Measurements from ENCODE around the gene ACE2.

Gene ACE2

DNA sequence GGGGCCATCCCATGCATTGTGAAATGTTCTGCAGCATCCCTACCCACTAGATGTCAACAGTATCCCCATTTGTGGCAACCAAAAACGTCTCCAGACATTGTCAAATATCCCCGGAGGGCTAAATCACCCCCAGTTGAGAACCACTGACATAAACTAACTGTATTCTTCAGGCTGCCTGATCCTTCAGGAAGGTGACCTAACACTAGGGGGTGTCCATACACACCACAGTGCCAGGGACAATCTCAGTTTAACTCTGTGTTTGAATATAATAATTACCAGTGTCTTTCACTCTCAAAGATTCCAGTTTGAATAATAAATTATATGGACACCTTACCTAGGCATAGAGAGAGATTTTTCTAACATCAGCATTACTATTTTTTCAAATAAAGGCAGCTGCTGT, 6.4 kb downstream of the ACE2 start:
- no peak overlapping the region for H3K18ac ChIP-seq (ENCODE audit: low read length)
- no peak overlapping the region for H4K12ac ChIP-seq (ENCODE audit: low read depth, low read length)
- H3K79me1 ChIP-seq (ENCODE audit: low read length): peaks cover 3% of the 10 kb centered on the region
- H3K9me3 ChIP-seq (ENCODE audit: insufficient read depth, low read depth, low read length): no peaks in the 10 kb centered on the region
- H3K4ac ChIP-seq (ENCODE audit: low read depth, low read length): no peak overlapping the region
- H4K91ac ChIP-seq (ENCODE audit: low read depth, low read length): no peak overlapping the region
- no peak overlapping the region for H3K4me2 ChIP-seq (ENCODE audit: low read length)
- no peaks in the 10 kb centered on the region for H3K79me2 ChIP-seq (ENCODE audit: control insufficient read depth, insufficient read depth, low read length, poor library complexity)
- no peak overlapping the region for H2BK120ac ChIP-seq (ENCODE audit: insufficient read depth, low read length, poor library complexity)
- H3K4me1 ChIP-seq (ENCODE audit: control insufficient read depth in 1 of 2, insufficient read depth in 2 of 2, low read length in 2 of 2): peaks cover 0 to 2% of the 10 kb centered on the region in 2 experiments
- no peak for DNase-seq
- no peaks in the 10 kb centered on the region for H3K36me3 ChIP-seq (ENCODE audit: control insufficient read depth in 1 of 2, insufficient read depth in 2 of 2, low read length in 2 of 2)
- no peak overlapping the region for H2BK12ac ChIP-seq (ENCODE audit: low read length)
- H2BK5ac ChIP-seq (ENCODE audit: low read depth, low read length, poor library complexity): no peak overlapping the region
- H2AK5ac ChIP-seq (ENCODE audit: low read length): no peak overlapping the region
- no peak overlapping the region for H3K23ac ChIP-seq (ENCODE audit: low read length)
- no peaks in the 10 kb centered on the region for H3K27me3 ChIP-seq (ENCODE audit: insufficient read depth, low read length)
- no CpG with 5 or more reads among the region's 2 CpGs for WGBS (ENCODE audit: extremely low coverage, insufficient coverage, insufficient read length)
- no peak overlapping the region for H3K27ac ChIP-seq (ENCODE audit: low read depth, low read length)
- no peak overlapping the region for H2AFZ ChIP-seq (ENCODE audit: insufficient read depth, low read length, poor library complexity)
- H3K4me3 ChIP-seq (ENCODE audit: low read depth, low read length): no peak overlapping the region
- no peak overlapping the region for H3K9ac ChIP-seq (ENCODE audit: low read length)
- no peak overlapping the region for H3K14ac ChIP-seq (ENCODE audit: low read length)
- no peak overlapping the region for H4K8ac ChIP-seq (ENCODE audit: low read depth, low read length)

DNA sequence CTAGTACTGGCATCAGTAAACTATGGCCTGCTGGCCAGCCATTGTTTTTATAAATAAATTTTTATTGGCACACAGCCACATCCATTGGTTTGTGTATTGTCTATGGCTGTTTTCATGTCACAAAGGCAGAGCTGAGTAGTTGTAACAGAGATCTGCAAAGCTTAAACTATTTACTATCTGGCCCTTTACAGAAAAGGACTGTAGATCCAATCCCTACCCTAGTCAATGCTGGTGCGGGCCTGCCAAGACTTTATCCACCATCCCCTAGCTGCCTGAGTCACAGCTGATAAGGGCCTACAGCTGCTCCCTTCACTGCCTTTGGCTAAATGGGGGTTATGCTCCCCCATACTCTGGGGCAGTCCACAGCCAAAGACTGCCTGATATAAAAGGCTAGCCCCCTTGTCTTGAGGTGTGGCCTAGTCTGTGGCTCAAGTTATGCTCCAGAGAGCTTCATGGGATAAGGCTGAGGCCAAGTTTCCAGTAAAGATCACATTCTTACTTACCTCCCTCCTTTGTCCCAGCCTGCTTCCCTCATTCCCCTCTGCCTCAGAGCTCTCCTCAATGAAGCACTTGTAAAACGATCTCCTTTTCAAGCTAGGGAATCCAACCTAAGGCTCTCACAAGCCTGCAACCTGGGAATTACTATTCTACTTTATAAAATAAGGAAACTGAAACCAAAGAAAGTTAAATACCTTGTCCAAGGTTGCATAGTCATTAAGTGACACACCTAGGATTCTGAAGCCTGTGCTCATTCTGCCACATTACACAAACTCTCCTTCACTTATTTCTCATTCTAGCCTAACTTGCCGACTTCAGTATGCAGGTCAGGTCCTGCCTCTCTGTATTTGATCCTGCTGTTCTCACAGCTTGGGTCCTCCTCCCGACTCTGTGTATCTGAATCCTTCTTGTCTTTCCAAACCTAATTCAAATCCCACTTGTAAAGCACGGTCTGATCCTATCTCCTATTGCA, 20.7 kb downstream of the ACE2 start:
- no peak overlapping the region for H3K18ac ChIP-seq (ENCODE audit: low read length)
- H2BK5ac ChIP-seq (ENCODE audit: low read depth, low read length, poor library complexity): no peak overlapping the region
- no peaks in the 10 kb centered on the region for H3K79me1 ChIP-seq (ENCODE audit: low read length)
- H2BK120ac ChIP-seq (ENCODE audit: insufficient read depth, low read length, poor library complexity): no peak overlapping the region
- H2AK5ac ChIP-seq (ENCODE audit: low read length): no peak overlapping the region
- H3K9ac ChIP-seq (ENCODE audit: low read length): no peak overlapping the region
- H3K14ac ChIP-seq (ENCODE audit: low read length): no peak overlapping the region
- H4K8ac ChIP-seq (ENCODE audit: low read depth, low read length): no peak overlapping the region
- H2AFZ ChIP-seq (ENCODE audit: insufficient read depth, low read length, poor library complexity): no peak overlapping the region
- no peak overlapping the region for H4K91ac ChIP-seq (ENCODE audit: low read depth, low read length)
- no peaks in the 10 kb centered on the region for H3K36me3 ChIP-seq (ENCODE audit: control insufficient read depth in 1 of 2, insufficient read depth in 2 of 2, low read length in 2 of 2)
- no peaks in the 10 kb centered on the region for H3K9me3 ChIP-seq (ENCODE audit: insufficient read depth, low read depth, low read length)
- no peak overlapping the region for H3K27ac ChIP-seq (ENCODE audit: low read depth, low read length)
- no peak overlapping the region for H3K4me3 ChIP-seq (ENCODE audit: low read depth, low read length)
- H3K79me2 ChIP-seq (ENCODE audit: control insufficient read depth, insufficient read depth, low read length, poor library complexity): no peaks in the 10 kb centered on the region
- H4K12ac ChIP-seq (ENCODE audit: low read depth, low read length): no peak overlapping the region
- H3K4me1 ChIP-seq (ENCODE audit: control insufficient read depth in 1 of 2, insufficient read depth in 2 of 2, low read length in 2 of 2): no peaks in the 10 kb centered on the region
- DNase-seq: peak; percentile 52 to 71
- no peak overlapping the region for H2BK12ac ChIP-seq (ENCODE audit: low read length)
- no peaks in the 10 kb centered on the region for H3K27me3 ChIP-seq (ENCODE audit: insufficient read depth, low read length)
- no peak overlapping the region for H3K4me2 ChIP-seq (ENCODE audit: low read length)
- no peak overlapping the region for H3K23ac ChIP-seq (ENCODE audit: low read length)
- H3K4ac ChIP-seq (ENCODE audit: low read depth, low read length): no peak overlapping the region
- WGBS (ENCODE audit: extremely low coverage, insufficient coverage, insufficient read length): no CpG with 5 or more reads among the region's 5 CpGs

- H2BK120ac ChIP-seq (ENCODE audit: insufficient read depth, low read length, poor library complexity): no peak overlapping the region
- H3K9ac ChIP-seq (ENCODE audit: low read length): no peak overlapping the region
- no peak overlapping the region for H3K4ac ChIP-seq (ENCODE audit: low read depth, low read length)
- no peak overlapping the region for H2AFZ ChIP-seq (ENCODE audit: insufficient read depth, low read length, poor library complexity)
- H3K4me3 ChIP-seq (ENCODE audit: low read depth, low read length): no peak overlapping the region
- no peak overlapping the region for H2BK5ac ChIP-seq (ENCODE audit: low read depth, low read length, poor library complexity)
- H3K27me3 ChIP-seq (ENCODE audit: insufficient read depth, low read length): no peaks in the 10 kb centered on the region
- no peak overlapping the region for H3K23ac ChIP-seq (ENCODE audit: low read length)
- no peaks in the 10 kb centered on the region for H3K79me1 ChIP-seq (ENCODE audit: low read length)
- no peak overlapping the region for H3K4me2 ChIP-seq (ENCODE audit: low read length)
- no peak overlapping the region for H3K14ac ChIP-seq (ENCODE audit: low read length)
- no peak overlapping the region for H2BK12ac ChIP-seq (ENCODE audit: low read length)
- H4K91ac ChIP-seq (ENCODE audit: low read depth, low read length): no peak overlapping the region
- H4K8ac ChIP-seq (ENCODE audit: low read depth, low read length): no peak overlapping the region
- no peak for DNase-seq
- no CpG with 5 or more reads among the region's 1 CpG for WGBS (ENCODE audit: extremely low coverage, insufficient coverage, insufficient read length)
- no peak overlapping the region for H4K12ac ChIP-seq (ENCODE audit: low read depth, low read length)
- no peak overlapping the region for H3K18ac ChIP-seq (ENCODE audit: low read length)
- no peaks in the 10 kb centered on the region for H3K4me1 ChIP-seq (ENCODE audit: control insufficient read depth in 1 of 2, insufficient read depth in 2 of 2, low read length in 2 of 2)
- no peak overlapping the region for H2AK5ac ChIP-seq (ENCODE audit: low read length)
- H3K27ac ChIP-seq (ENCODE audit: low read depth, low read length): no peak overlapping the region
- no peaks in the 10 kb centered on the region for H3K36me3 ChIP-seq (ENCODE audit: control insufficient read depth in 1 of 2, insufficient read depth in 2 of 2, low read length in 2 of 2)
- no peaks in the 10 kb centered on the region for H3K9me3 ChIP-seq (ENCODE audit: insufficient read depth, low read depth, low read length)
- no peaks in the 10 kb centered on the region for H3K79me2 ChIP-seq (ENCODE audit: control insufficient read depth, insufficient read depth, low read length, poor library complexity)
These were observed 24.7 kb downstream of the ACE2 start for GRCh38 chrX:15576019-15576418.

DNA sequence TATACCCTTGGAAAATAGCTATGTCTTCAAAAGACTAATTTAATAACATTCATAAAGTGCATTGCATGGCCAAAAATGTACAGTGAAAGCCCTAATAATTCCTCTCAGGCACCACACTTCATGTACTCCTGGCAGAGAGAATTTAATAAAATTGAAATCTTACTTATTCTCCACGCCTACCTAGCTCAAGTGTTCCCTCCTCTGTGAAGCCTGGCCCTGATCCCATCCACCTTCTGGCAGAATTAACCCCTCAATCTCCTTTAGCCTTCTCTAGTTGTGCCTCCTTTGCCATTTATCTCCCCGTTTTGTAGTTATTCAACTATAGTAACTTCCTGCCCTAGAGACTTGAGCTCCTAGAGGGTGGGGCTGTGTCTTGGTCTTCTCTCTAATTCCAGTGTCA, 26.7 kb downstream of the ACE2 start:
- no peaks in the 10 kb centered on the region for H3K79me2 ChIP-seq (ENCODE audit: control insufficient read depth, insufficient read depth, low read length, poor library complexity)
- H2BK120ac ChIP-seq (ENCODE audit: insufficient read depth, low read length, poor library complexity): no peak overlapping the region
- H3K27me3 ChIP-seq (ENCODE audit: insufficient read depth, low read length): no peaks in the 10 kb centered on the region
- H3K23ac ChIP-seq (ENCODE audit: low read length): no peak overlapping the region
- no peak overlapping the region for H2AFZ ChIP-seq (ENCODE audit: insufficient read depth, low read length, poor library complexity)
- H4K91ac ChIP-seq (ENCODE audit: low read depth, low read length): no peak overlapping the region
- no peak overlapping the region for H3K9ac ChIP-seq (ENCODE audit: low read length)
- no peak for DNase-seq
- H2BK5ac ChIP-seq (ENCODE audit: low read depth, low read length, poor library complexity): no peak overlapping the region
- no peaks in the 10 kb centered on the region for H3K79me1 ChIP-seq (ENCODE audit: low read length)
- H3K9me3 ChIP-seq (ENCODE audit: insufficient read depth, low read depth, low read length): no peaks in the 10 kb centered on the region
- no peak overlapping the region for H3K4me2 ChIP-seq (ENCODE audit: low read length)
- no peak overlapping the region for H3K18ac ChIP-seq (ENCODE audit: low read length)
- H2AK5ac ChIP-seq (ENCODE audit: low read length): no peak overlapping the region
- WGBS (ENCODE audit: extremely low coverage, insufficient coverage, insufficient read length): no CpG with 5 or more reads among the region's 2 CpGs
- no peak overlapping the region for H4K12ac ChIP-seq (ENCODE audit: low read depth, low read length)
- no peaks in the 10 kb centered on the region for H3K4me1 ChIP-seq (ENCODE audit: control insufficient read depth in 1 of 2, insufficient read depth in 2 of 2, low read length in 2 of 2)
- no peaks in the 10 kb centered on the region for H3K36me3 ChIP-seq (ENCODE audit: control insufficient read depth in 1 of 2, insufficient read depth in 2 of 2, low read length in 2 of 2)
- no peak overlapping the region for H3K27ac ChIP-seq (ENCODE audit: low read depth, low read length)
- H3K4me3 ChIP-seq (ENCODE audit: low read depth, low read length): no peak overlapping the region
- no peak overlapping the region for H3K4ac ChIP-seq (ENCODE audit: low read depth, low read length)
- H4K8ac ChIP-seq (ENCODE audit: low read depth, low read length): no peak overlapping the region
- no peak overlapping the region for H2BK12ac ChIP-seq (ENCODE audit: low read length)
- no peak overlapping the region for H3K14ac ChIP-seq (ENCODE audit: low read length)
